Upper lobe of left lung (tissue), 4 donors: Measurements from ENCODE around the gene ME3.

Experiments
- CTCF ChIP-seq, 6 experiments: fragments of 450-650 bp in 4 of 6; fragments of 200-600 bp in 2 of 6; sonication (generic) in 2 of 6; IDR thresholded peaks; one replicate each; pipeline ENCODE4 v1.5.1; 2016 to 2019; ENCODE audit warnings: antibody characterized with exemption in 6 of 6
- EP300 ChIP-seq, 4 donors: sonication (generic); formaldehyde crosslinking; IDR thresholded peaks; one replicate each; pipeline ENCODE4 v1.5.1; 2017; ENCODE audit warnings: antibody characterized with exemption in 4 of 4, control low read depth in 2 of 4
- POLR2A ChIP-seq, 4 donors: fragments of 450-650 bp; IDR thresholded peaks; one replicate each; pipeline ENCODE4 v1.5.1; 2016 to 2017; ENCODE audit warnings: antibody characterized with exemption in 4 of 4, mild to moderate bottlenecking in 2 of 4

- TF ChIP-seq CTCF (IDR thresholded peaks at IDR 0.05) (no peak), POLR2A (IDR thresholded peaks at IDR 0.05) (no peak), EP300 (IDR thresholded peaks at IDR 0.05) (no peak)
Measured at GRCh38 chr11:86510674-86511073, 161.7 kb downstream of the ME3 start.
